GM12891 (cell line): ENCODE data around the gene CBS.
"Not testable (repeated sequence)": the region's sequence is repeated elsewhere in the genome, so short reads cannot be mapped to it uniquely, and the experiment has no call there.

Experiments used
- POLR2A ChIP-seq: IDR thresholded peaks from 2 replicates; pipeline ENCODE4 v1.6.1; 2011; ENCODE audit warnings: low read depth, low read length, control low read depth
- POLR2AphosphoS5 ChIP-seq: IDR thresholded peaks from 2 replicates; pipeline ENCODE4 v1.6.1; 2011; ENCODE audit warnings: low read depth, low read length, control low read depth
- POU2F2 ChIP-seq: IDR thresholded peaks from 2 replicates; pipeline ENCODE4 v1.6.1; 2011; ENCODE audit warnings: low read depth, mild to moderate bottlenecking, control low read depth, low read length, moderate library complexity
- TAF1 ChIP-seq: IDR thresholded peaks from 2 replicates; pipeline ENCODE4 v1.6.1; 2011; ENCODE audit warnings: low read depth, low read length, control low read depth

DNA sequence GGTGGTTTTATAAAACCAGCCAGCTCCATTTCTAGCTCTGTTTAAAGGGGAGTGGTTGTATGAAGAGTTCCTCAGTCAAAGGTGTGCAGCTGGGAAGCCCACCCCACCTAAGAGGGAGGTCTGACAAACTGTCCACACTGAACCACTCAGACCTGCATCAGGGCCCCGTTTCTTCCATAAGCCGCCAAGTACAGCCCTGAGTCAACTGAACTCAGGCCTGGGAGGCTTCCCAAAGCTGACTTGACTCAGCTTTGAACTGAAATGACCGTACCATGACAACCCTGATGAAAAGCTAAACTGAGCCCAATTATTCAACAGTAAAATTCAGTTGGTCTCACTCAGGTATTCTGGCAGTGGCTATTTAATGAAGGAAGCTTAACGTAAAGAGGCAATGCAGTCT is 26.6 kb upstream of the CBS start:
- not testable (repeated sequence) for TF ChIP-seq POLR2A, TAF1, POLR2AphosphoS5, POU2F2
